Small intestine (tissue), 16 donors: Measurements from ENCODE around the gene CCDC172. TPM values are rescaled to one million over a fixed set of nuclear protein-coding genes. Genes with fewer than 3 reads are reported as not detected.

Experiments used
- DNase-seq, 2 donors: peaks; one replicate each; pipeline versions ENCODE4 v3.0.0 to v3.0.0-alpha.2; 2013
- FAIRE-seq: peaks from 2 replicates; lab custom pipeline; 2012; peaks lifted over from hg19 to GRCh38; lab: Jason Lieb, UNC
- H3K27ac ChIP-seq, 3 donors: one replicate each; pipeline ENCODE4 v1.5.1; 2013; ENCODE audit warnings: low read length in 2 of 3, mild to moderate bottlenecking in 2 of 3, control low read depth in 1 of 3, inconsistent platforms in 1 of 3, low read depth in 1 of 3, moderate library complexity in 1 of 3
- H3K27me3 ChIP-seq, 3 donors: one replicate each; pipeline ENCODE4 v1.6.1; 2013; ENCODE audit warnings: low read length in 3 of 3, inconsistent platforms in 1 of 3; ENCODE audit not compliant: control insufficient read depth in 3 of 3, insufficient read depth in 3 of 3
- H3K36me3 ChIP-seq, 3 donors: one replicate each; pipeline ENCODE4 v1.6.1; 2013; ENCODE audit warnings: low read length in 3 of 3, inconsistent platforms in 1 of 3, low read depth in 1 of 3, mild to moderate bottlenecking in 1 of 3, moderate library complexity in 1 of 3; ENCODE audit not compliant: control insufficient read depth in 3 of 3, insufficient read depth in 2 of 3
- H3K4me1 ChIP-seq, 3 donors: one replicate each; pipeline ENCODE4 v1.6.1; 2013; ENCODE audit warnings: low read length in 2 of 3, inconsistent platforms in 1 of 3, low read depth in 1 of 3, mild to moderate bottlenecking in 1 of 3, moderate library complexity in 1 of 3; ENCODE audit not compliant: control insufficient read depth in 3 of 3, insufficient read depth in 2 of 3
- H3K4me3 ChIP-seq, 3 donors: one replicate each; pipeline ENCODE4 v1.5.1; 2013; ENCODE audit warnings: low read length in 3 of 3, control low read depth in 1 of 3, inconsistent platforms in 1 of 3, low read depth in 1 of 3, mild to moderate bottlenecking in 1 of 3, moderate library complexity in 1 of 3
- H3K9me3 ChIP-seq, 2 donors: one replicate each; pipeline ENCODE4 v1.6.1; 2013; ENCODE audit warnings: low read depth in 1 of 2, low read length in 1 of 2; ENCODE audit not compliant: control insufficient read depth in 2 of 2, insufficient read depth in 1 of 2
- WGBS, 3 donors: extraction: QIAGEN DNeasy Blood & Tissue Kit; methylation state at CpG; one replicate each; pipeline ENCODE4 v1.1.7; 2013; 5-methylcytosine and 5-hydroxymethylcytosine counted together
- long read RNA-seq, 10 donors: transcript quantifications; one replicate each; lab custom pipeline, GENCODE V29; 2026
- polyA plus RNA-seq, 4 donors: library from polyadenylated mRNA; stranded (reverse) in 3 of 4; unstranded in 1 of 4; fragments of 200-250 nt in 3 of 4; fragments of 120-200 nt in 1 of 4; gene quantifications; one replicate each; pipeline versions ENCODE4 v1.2.1 to v1.2.3, GENCODE V29; 2013
- donor health status: healthy with polysubstance abuse.
- donor health status: control.
- donor health status: control.
- donor health status: Bipolar disorder and iron deficiency.
- donor health status: healthy.

CCDC172 gene, protein sequence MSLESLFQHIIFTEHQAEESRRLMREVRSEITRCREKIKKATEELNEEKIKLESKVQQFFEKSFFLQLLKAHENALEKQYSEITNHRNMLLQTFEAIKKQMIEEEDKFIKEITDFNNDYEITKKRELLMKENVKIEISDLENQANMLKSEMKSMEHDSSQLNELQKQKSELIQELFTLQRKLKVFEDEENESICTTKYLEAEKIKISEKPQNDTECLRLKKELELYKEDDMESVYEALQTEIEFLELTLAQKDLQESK
- polyA plus RNA-seq = not detected
- long read RNA-seq, donor 1 = 0 reads
- long read RNA-seq, donor 2 = 0 reads
- long read RNA-seq, donor 3 = 0 reads
- long read RNA-seq, donor 4 = 0 reads
- long read RNA-seq, donor 5 = 0 reads
- long read RNA-seq, donor 6 = 0 reads
- long read RNA-seq, donor 7 = 0 reads
- long read RNA-seq, donor 8 = 0 reads
- long read RNA-seq, donor 9 = 0 reads
- long read RNA-seq, donor 10 = 0 reads

DNA sequence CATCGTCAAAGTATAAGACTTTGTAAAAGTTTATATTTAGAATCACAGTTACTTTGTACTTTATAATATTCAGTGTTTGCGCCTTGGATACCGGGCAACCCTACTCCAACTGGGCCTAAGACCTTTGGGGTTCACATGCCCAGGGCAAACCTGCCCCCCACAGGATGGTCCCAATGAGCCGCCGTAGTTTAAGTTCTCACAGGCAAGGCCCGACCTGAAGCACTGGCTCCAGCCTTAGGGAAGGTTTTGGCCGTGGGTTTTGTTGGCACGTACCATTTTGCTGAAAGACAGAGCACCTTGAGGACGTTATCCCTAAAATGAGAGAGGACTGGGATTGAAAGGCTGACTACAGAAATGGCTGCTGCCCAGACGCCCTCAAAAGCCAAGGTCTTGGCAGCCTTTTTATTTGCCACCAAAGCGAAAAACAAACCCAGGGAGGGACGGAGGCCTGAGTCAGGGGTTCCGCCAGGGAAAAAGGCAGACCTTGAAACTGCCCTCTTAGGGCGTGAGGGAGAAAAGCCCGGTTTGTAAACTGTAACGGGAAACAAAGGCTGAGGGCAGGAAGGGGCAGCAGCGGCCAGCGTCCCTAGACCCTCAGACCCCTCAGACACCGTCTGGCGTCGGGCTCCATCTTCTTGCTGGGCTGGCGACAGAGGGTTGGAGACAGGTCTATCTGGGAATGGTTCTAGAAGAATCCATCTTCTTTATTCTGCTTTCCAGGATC, at the start of gene CCDC172:
Gene CCDC172 (plus strand): TSS at position 222 of the 724 bp plus-strand sequence. CDS start 564 bp downstream, outside the sequence.
- Histone ChIP-seq H3K27ac (no peak within 1 kb of the TSS), H3K36me3 (no peaks in the 10 kb centered on the region), H3K4me3 (no peak within 1 kb of the TSS), H3K9me3 (no peaks in the 10 kb centered on the region), H3K4me1 (no peaks in the 10 kb centered on the region), H3K27me3 (peaks cover 0 to 6% (median 0%) of the 10 kb centered on the region in 3 donors)
- WGBS, 3 donors = 70 to 76% (median 72%) methylated on average over 22 of the region's 22 CpGs
- no peak for FAIRE-seq
- DNase-seq = no peak

DNA sequence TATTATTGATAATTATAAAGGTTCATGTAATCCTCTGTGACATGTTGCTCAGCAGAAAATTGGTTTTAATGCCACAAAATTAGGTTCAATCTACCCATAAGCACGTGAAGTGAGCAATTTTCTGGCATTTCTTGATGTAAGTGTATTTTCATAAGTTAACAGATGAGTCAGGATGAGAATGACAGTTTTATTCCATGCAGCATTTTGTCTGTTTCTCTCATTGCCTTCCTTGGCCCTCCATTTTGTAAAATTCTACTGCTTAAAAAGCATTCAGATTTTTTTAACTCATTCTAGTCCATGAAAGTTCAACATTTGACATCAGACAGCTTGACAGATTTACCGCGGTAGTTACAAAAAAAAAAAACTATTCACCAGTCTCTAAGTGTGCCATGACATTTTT, 47.3 kb upstream of the CCDC172 start:
- Histone ChIP-seq H3K4me3 (no peak overlapping the region), H3K4me1 (peaks cover 0 to 3% (median 0%) of the 10 kb centered on the region in 3 donors), H3K9me3 (no peaks in the 10 kb centered on the region), H3K36me3 (no peaks in the 10 kb centered on the region), H3K27me3 (peaks cover 6 to 37% (median 6%) of the 10 kb centered on the region in 3 donors), H3K27ac (no peak overlapping the region)
- FAIRE-seq (no peak), DNase-seq (no peak)
- WGBS, 3 donors = 74 to 88% (median 80%) methylated on average over 3 of the region's 3 CpGs

- Histone ChIP-seq H3K9me3 (no peaks in the 10 kb centered on the region), H3K27me3 (peaks cover 0 to 18% (median 3%) of the 10 kb centered on the region in 3 donors), H3K36me3 (no peaks in the 10 kb centered on the region), H3K4me1 (no peaks in the 10 kb centered on the region), H3K4me3 (no peak overlapping the region), H3K27ac (no peak overlapping the region)
- DNase-seq (no peak), FAIRE-seq (no peak)
- 61 to 71% (median 65%) methylated on average over 6 of the region's 6 CpGs for WGBS, 3 donors
These were observed 45.4 kb upstream of the CCDC172 start for GRCh38 chr10:116278846-116279245.

GRCh38 chr10:116281775-116282174, 42.5 kb upstream of the CCDC172 start:
- FAIRE-seq = no peak
- no peak overlapping the region for H3K4me3 ChIP-seq
- H3K36me3 ChIP-seq = no peaks in the 10 kb centered on the region
- no peaks in the 10 kb centered on the region for H3K4me1 ChIP-seq
- peaks cover 0 to 6% (median 0%) of the 10 kb centered on the region in 3 donors for H3K27me3 ChIP-seq
- H3K9me3 ChIP-seq = no peaks in the 10 kb centered on the region
- 65 to 79% (median 66%) methylated on average over 3 of the region's 3 CpGs for WGBS, 3 donors
- no peak for DNase-seq
- H3K27ac ChIP-seq = no peak overlapping the region

- no peak overlapping the region for H3K27ac ChIP-seq
- 46 to 62% (median 49%) methylated on average over 9 of the region's 9 CpGs for WGBS, 3 donors
- H3K27me3 ChIP-seq = peaks cover 0 to 6% (median 0%) of the 10 kb centered on the region in 3 donors
- no peak for FAIRE-seq
- no peaks in the 10 kb centered on the region for H3K4me1 ChIP-seq
- H3K9me3 ChIP-seq = no peaks in the 10 kb centered on the region
- H3K4me3 ChIP-seq = no peak overlapping the region
- no peaks in the 10 kb centered on the region for H3K36me3 ChIP-seq
- DNase-seq = no peak
These were observed 37.5 kb upstream of the CCDC172 start for GRCh38 chr10:116286626-116287200.

DNA sequence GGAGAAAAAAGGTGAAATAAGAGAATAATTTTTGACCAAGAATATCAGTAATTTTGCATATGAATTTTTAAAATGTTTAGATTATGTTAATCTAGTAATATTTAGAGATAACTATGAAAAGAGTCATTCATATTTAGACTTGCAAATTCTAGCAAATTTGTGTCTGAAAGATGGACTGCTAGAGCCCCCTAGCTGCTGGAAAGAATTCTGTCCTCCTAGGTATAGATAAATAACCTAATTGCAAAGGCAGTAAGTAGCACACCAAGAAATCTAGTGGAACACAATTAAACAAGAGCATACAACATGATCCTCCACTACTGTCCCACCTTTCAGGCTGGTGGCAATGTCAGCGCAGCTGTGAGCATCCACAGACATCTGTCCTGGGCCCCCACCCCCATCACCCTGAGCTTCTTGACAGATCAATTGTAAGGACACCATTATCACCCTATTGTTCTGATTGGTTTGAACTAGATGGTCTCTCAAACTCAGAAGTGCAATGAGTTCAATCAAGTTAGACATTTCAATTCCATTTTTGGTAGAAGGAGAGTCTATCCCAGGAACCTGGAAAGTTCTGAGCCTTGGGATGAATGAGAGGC, 36.2 kb upstream of the CCDC172 start:
- DNase-seq (peak; percentile 22 to 56), FAIRE-seq (no peak)
- 23 to 39% (median 24%) methylated on average over 1 of the region's 1 CpG for WGBS, 3 donors
- peaks cover 0 to 6% (median 0%) of the 10 kb centered on the region in 3 donors for H3K27me3 ChIP-seq
- no peak overlapping the region for H3K27ac ChIP-seq
- H3K36me3 ChIP-seq = no peaks in the 10 kb centered on the region
- H3K4me3 ChIP-seq = no peak overlapping the region
- H3K4me1 ChIP-seq = no peaks in the 10 kb centered on the region
- no peaks in the 10 kb centered on the region for H3K9me3 ChIP-seq

DNA sequence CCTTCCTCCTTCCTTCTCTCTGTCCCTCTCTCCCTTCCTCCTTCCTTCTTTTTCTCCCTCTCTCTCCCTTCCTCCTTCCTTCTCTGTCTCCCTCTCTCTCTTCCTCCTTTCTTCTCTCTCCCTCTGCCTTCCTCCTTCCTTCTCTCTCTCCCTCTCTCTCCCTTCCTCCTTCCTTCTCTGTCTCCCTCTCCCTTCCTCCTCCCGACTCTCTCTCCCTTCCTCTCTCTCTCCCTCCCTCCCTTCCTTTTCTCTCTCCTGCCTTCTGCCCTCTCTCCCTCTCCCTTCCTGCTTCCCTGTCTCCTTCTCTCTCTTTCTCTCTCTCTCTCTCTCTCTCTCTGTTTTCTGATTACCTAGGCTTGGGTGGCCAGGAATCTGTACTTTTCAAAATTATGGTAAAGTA, 34.6 kb upstream of the CCDC172 start:
- Histone ChIP-seq H3K9me3 (no peaks in the 10 kb centered on the region), H3K4me3 (no peak overlapping the region), H3K4me1 (no peaks in the 10 kb centered on the region), H3K36me3 (no peaks in the 10 kb centered on the region), H3K27ac (no peak overlapping the region), H3K27me3 (peaks cover 0 to 3% (median 0%) of the 10 kb centered on the region in 3 donors)
- DNase-seq = no peak
- 17 to 40% (median 19%) methylated on average over 1 of the region's 1 CpG for WGBS, 3 donors
- FAIRE-seq = no peak

DNA sequence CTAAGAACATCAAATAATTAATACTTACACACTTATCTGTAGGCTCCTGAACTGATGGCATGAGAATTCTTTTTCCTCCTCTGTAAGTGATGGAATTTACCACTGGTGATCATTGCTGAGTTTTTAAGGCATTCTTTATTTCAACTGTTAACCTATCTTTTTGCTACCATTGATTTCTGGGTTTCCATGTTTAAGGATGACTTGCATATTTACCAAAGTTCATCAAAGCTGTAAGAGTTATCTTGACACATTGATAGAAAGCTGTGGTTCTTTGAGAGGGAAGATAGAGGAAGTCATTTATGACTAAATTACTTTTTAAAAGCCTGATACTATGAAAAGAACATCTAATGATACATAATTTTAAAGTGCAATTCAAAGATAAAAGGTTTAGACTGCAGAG, 31.8 kb upstream of the CCDC172 start:
- no peak overlapping the region for H3K4me3 ChIP-seq
- FAIRE-seq = no peak
- no peak for DNase-seq
- H3K36me3 ChIP-seq = no peaks in the 10 kb centered on the region
- H3K27me3 ChIP-seq = no peaks in the 10 kb centered on the region
- no peak overlapping the region for H3K27ac ChIP-seq
- no peaks in the 10 kb centered on the region for H3K9me3 ChIP-seq
- H3K4me1 ChIP-seq = no peaks in the 10 kb centered on the region
